Cardiac muscle cell (in vitro differentiated cells and primary cell): ENCODE results near the gene DOCK8. TPM values are rescaled to one million over a fixed set of nuclear protein-coding genes. Genes with fewer than 3 reads are reported as not detected.
A peak's percentile ranks its signal among the peaks of the same experiment; 100 is the strongest.

ENCODE experiments used
- DNase-seq, 2 donors: peaks; one replicate each; pipeline versions ENCODE4 v3.0.0 to v3.0.0-alpha.2; 2010 to 2017; ENCODE audit warnings: low read depth in 1 of 2, low spot score in 1 of 2
- H3K27ac ChIP-seq: fragments of 200-600 bp; sonication (generic); 2 replicates; pipeline ENCODE4 v1.5.1; 2016
- H3K27me3 ChIP-seq: fragments of 200-600 bp; sonication (generic); 2 replicates; pipeline ENCODE4 v1.6.0; 2016; ENCODE audit warnings: control low read depth
- H3K36me3 ChIP-seq: fragments of 200-600 bp; sonication (generic); 2 replicates; pipeline ENCODE4 v1.5.1; 2016; ENCODE audit warnings: control low read depth
- H3K4me1 ChIP-seq: fragments of 200-600 bp; sonication (generic); 2 replicates; pipeline ENCODE4 v1.8.1; 2017; ENCODE audit warnings: low read depth, mild to moderate bottlenecking, mixed run types
- H3K4me3 ChIP-seq: fragments of 200-600 bp; sonication (generic); 2 replicates; pipeline ENCODE4 v1.5.1; 2016; ENCODE audit warnings: mild to moderate bottlenecking
- H3K9me3 ChIP-seq: fragments of 200-600 bp; sonication (generic); 2 replicates; pipeline ENCODE4 v1.5.1; 2017; ENCODE audit warnings: low read depth, mild to moderate bottlenecking, control low read depth
- polyA plus RNA-seq: library from polyadenylated mRNA; unstranded; fragments of >200 nt; fragmentation: Nextera tagmentation; extraction: Ambion mirVana; gene quantifications from 2 replicates; pipeline ENCODE4 v1.2.1, GENCODE V29; 2016
- total RNA-seq: library from RNA; depleted of rRNA; stranded (reverse); fragments of >200 nt; gene quantifications from 2 replicates; pipeline ENCODE4 v1.2.3, GENCODE V29; 2016
- TF ChIP-seq, protein P1 (sequence below): IDR thresholded peaks from 2 replicates; pipeline ENCODE4 v1.5.1; 2012; ENCODE audit warnings: low read depth, mild to moderate bottlenecking, low read length

DOCK8 gene
- total and polyA plus RNA-seq, 2 experiments from 2014 or later, result 2.0 TPM; not detected in 1

DNA sequence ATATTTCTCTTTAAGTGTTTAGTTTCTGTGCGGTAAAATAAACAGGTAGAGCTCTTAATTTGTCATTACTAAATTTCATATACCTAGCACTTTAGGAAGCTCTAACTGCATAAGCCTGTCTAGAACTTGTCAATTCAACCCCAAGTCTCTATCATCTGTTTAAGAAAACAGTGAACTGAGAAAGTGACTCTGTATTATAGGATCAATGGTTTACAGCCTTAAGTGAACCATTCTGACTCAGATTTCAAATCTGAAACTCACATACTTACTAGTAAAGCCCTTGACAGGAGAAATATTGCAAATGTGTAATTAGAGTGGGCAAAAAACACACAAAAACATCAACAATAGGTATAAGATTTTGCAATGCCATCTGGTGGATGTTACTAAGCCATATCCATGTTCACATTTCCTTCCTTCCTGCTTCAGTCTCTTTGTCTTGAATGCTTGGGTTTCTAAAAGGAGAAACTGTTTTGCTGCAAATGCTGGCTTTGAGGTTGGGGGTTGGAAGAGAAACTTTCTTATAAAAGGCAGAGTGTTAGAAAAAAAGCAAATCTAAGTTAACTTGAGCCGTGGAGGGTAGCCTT, 101.8 kb downstream of the DOCK8 start:
- TF ChIP-seq, protein P1, sequence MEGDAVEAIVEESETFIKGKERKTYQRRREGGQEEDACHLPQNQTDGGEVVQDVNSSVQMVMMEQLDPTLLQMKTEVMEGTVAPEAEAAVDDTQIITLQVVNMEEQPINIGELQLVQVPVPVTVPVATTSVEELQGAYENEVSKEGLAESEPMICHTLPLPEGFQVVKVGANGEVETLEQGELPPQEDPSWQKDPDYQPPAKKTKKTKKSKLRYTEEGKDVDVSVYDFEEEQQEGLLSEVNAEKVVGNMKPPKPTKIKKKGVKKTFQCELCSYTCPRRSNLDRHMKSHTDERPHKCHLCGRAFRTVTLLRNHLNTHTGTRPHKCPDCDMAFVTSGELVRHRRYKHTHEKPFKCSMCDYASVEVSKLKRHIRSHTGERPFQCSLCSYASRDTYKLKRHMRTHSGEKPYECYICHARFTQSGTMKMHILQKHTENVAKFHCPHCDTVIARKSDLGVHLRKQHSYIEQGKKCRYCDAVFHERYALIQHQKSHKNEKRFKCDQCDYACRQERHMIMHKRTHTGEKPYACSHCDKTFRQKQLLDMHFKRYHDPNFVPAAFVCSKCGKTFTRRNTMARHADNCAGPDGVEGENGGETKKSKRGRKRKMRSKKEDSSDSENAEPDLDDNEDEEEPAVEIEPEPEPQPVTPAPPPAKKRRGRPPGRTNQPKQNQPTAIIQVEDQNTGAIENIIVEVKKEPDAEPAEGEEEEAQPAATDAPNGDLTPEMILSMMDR, result no peak
- DNase-seq, result peak in 1 of 2 donors; percentile 6

DNA sequence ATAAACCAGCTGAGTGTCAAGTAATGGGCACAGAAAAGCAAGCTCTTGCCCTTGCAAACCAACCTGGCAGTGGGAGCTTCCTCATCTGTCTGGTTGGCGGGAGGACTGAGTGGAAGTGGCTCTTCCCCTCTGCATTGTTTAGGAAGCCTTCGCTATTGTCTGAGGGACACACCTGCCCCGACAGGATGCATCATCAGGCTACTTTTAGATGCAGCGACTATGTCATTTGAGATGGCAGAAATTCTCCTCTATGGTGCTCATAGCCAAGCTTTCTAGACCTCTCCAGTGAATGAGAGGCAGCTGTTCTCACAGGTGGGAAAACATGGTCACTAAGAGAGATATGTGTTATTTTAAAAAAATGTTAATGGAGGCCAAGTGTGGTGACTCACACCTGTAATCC, 104.0 kb downstream of the DOCK8 start:
- no peaks in the 10 kb centered on the region for H3K9me3 ChIP-seq
- H3K4me3 ChIP-seq, result no peak overlapping the region
- TF ChIP-seq, protein P1, result no peak
- no peaks in the 10 kb centered on the region for H3K27me3 ChIP-seq
- H3K36me3 ChIP-seq, result no peaks in the 10 kb centered on the region
- H3K4me1 ChIP-seq, result no peaks in the 10 kb centered on the region
- no peak overlapping the region for H3K27ac ChIP-seq
- no peak for DNase-seq

More for the DNA sequence above, 101.8 kb downstream of the DOCK8 start:
- H3K27ac ChIP-seq, result no peak overlapping the region
- H3K36me3 ChIP-seq, result no peaks in the 10 kb centered on the region
- H3K27me3 ChIP-seq, result no peaks in the 10 kb centered on the region
- no peak overlapping the region for H3K4me3 ChIP-seq
- H3K4me1 ChIP-seq, result peaks cover 8% of the 10 kb centered on the region
- H3K9me3 ChIP-seq, result no peaks in the 10 kb centered on the region

DNA sequence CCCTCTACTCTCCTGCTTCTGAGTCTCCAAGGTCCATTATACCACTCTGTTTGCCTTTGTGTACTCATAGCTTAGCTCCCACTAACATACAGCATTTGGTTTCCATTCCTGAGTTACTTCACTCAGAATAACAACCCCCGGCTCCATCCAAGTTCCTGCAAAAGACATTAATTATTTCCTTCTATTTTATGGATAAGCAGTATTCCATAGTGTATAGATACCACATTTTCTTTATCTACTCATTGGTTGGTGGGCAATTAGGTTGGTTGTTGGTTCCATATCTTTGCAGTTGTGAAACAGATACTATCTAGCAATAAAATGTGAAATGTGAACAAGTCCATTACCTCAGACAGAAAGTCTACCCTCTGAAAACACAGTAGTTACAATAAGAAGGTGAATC, 110.3 kb downstream of the DOCK8 start:
- TF ChIP-seq, protein P1, result no peak
- H3K27me3 ChIP-seq, result no peaks in the 10 kb centered on the region
- no peaks in the 10 kb centered on the region for H3K4me1 ChIP-seq
- no peaks in the 10 kb centered on the region for H3K36me3 ChIP-seq
- DNase-seq, result no peak
- H3K4me3 ChIP-seq, result no peak overlapping the region
- no peak overlapping the region for H3K27ac ChIP-seq
- H3K9me3 ChIP-seq, result no peaks in the 10 kb centered on the region

DNA sequence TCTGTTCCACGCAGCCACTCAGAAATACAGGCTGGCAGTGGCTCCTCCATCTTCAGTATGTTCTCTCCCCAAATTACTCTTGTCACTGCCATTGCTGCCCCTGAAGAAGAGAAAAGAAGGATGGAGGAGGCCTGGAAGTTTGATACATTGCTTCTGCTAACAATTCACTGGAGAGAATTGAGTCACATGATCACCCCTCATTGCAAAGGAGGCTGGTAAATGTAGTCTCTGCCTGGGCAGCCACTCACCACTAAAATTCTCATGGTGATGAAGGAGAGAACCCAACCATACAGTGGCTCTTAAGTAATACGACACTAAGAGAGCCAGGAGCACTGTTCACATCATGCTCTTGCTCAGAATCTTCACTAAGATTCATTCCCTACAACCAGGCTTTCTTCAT, 112.0 kb downstream of the DOCK8 start:
- DNase-seq, result no peak
- H3K27me3 ChIP-seq, result no peaks in the 10 kb centered on the region
- H3K36me3 ChIP-seq, result no peaks in the 10 kb centered on the region
- H3K9me3 ChIP-seq, result no peaks in the 10 kb centered on the region
- no peaks in the 10 kb centered on the region for H3K4me1 ChIP-seq
- H3K4me3 ChIP-seq, result no peak overlapping the region
- H3K27ac ChIP-seq, result no peak overlapping the region
- TF ChIP-seq, protein P1, result no peak

DNA sequence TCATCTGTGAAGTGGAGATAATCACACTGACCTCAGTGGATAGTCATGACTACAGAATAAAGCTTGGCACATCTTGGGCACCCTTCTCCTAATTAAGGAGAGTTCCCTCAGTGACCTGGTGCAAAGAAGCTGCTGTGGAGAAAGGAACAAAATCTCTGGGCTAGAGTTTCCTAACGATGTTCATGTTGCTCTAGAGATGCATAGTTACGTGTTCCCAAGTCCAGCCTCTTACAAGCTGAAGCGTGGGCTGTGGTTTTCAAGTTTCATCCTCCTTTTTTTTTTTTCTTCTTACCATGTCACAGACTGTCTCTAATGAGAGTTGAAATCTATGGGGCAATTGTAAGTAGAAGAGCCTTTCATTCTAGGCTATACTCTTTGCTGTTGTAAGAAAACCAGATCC, 113.8 kb downstream of the DOCK8 start:
- Histone ChIP-seq H3K27ac (no peak overlapping the region), H3K4me3 (no peak overlapping the region), H3K4me1 (no peaks in the 10 kb centered on the region), H3K9me3 (no peaks in the 10 kb centered on the region), H3K27me3 (no peaks in the 10 kb centered on the region), H3K36me3 (no peaks in the 10 kb centered on the region)
- TF ChIP-seq, protein P1, result no peak
- DNase-seq, result no peak
